Tibial nerve (tissue), 4 donors: ENCODE measurements around the gene ZNF318.

Experiments used
- CTCF ChIP-seq, 5 experiments: fragments of 200-600 bp in 3 of 5; fragments of 450-650 bp in 2 of 5; sonication (generic) in 3 of 5; IDR thresholded peaks; one replicate each; pipeline ENCODE4 v1.5.1; 2016 to 2019; ENCODE audit warnings: antibody characterized with exemption in 5 of 5, mild to moderate bottlenecking in 3 of 5, moderate library complexity in 2 of 5
- EP300 ChIP-seq, 2 donors: sonication (generic); formaldehyde crosslinking; IDR thresholded peaks; one replicate each; pipeline ENCODE4 v1.6.1; 2017; ENCODE audit warnings: antibody characterized with exemption in 2 of 2, mild to moderate bottlenecking in 1 of 2
- POLR2A ChIP-seq, 2 donors: fragments of 450-650 bp; IDR thresholded peaks; one replicate each; pipeline ENCODE4 v1.6.1; 2017; ENCODE audit warnings: antibody characterized with exemption in 2 of 2, mild to moderate bottlenecking in 2 of 2, moderate library complexity in 2 of 2

- TF ChIP-seq CTCF (IDR thresholded peaks at IDR 0.05): no peak
- TF ChIP-seq POLR2A (IDR thresholded peaks at IDR 0.05): no peak
- TF ChIP-seq EP300 (IDR thresholded peaks at IDR 0.05): no peak
Measured at GRCh38 chr6:43307451-43308100, 61.9 kb downstream of the ZNF318 start.
